GM12872 (cell line): Measurements from ENCODE around the gene HAUS8.
A peak's percentile ranks its signal among the peaks of the same experiment; 100 is the strongest.

Experiments used
- TF ChIP-seq, protein P1 (sequence below): IDR thresholded peaks from 3 replicates; pipeline ENCODE4 v1.5.1; 2011; ENCODE audit warnings: low read depth, mild to moderate bottlenecking, low read length, moderate library complexity; ENCODE audit not compliant: insufficient read depth

Gene HAUS8

DNA sequence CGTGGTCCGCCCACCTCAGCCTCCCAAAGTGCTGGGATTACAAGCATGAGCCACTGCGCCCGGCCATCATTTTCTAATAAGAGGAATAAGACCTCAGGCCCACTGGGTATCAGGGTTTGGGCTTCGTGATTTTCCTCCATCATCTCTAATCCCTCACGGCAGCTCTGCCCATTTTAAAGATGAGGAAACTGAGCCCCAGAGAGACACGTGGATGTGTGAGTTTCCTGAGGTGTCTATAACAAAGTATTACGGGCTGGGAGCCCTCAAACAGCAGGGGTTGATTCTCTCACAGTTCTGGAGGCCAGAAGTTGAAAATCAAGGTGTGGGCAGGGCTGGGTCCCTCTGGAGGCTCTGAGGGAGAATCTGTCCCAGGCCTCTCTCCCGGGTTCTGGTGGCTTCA lies 34.0 kb upstream of the HAUS8 start:
- TF ChIP-seq, protein P1, sequence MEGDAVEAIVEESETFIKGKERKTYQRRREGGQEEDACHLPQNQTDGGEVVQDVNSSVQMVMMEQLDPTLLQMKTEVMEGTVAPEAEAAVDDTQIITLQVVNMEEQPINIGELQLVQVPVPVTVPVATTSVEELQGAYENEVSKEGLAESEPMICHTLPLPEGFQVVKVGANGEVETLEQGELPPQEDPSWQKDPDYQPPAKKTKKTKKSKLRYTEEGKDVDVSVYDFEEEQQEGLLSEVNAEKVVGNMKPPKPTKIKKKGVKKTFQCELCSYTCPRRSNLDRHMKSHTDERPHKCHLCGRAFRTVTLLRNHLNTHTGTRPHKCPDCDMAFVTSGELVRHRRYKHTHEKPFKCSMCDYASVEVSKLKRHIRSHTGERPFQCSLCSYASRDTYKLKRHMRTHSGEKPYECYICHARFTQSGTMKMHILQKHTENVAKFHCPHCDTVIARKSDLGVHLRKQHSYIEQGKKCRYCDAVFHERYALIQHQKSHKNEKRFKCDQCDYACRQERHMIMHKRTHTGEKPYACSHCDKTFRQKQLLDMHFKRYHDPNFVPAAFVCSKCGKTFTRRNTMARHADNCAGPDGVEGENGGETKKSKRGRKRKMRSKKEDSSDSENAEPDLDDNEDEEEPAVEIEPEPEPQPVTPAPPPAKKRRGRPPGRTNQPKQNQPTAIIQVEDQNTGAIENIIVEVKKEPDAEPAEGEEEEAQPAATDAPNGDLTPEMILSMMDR = no peak

DNA sequence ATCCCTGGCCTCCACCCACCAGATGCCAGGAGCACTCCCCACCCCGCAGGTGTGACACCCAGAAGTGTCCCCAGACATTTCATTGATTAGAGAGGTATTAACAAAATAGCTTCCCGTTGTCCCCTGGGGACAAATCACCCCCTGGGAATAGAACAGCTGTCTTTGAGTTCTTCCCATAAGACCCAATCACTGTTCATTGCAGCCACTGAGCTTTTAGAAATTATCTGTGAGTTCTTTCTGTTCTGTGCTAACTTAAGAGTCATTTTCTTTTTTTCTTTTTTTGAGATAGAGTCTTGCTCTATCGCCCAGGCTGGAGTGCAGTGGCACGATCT lies 33.2 kb upstream of the HAUS8 start:
- TF ChIP-seq, protein P1 = no peak

DNA sequence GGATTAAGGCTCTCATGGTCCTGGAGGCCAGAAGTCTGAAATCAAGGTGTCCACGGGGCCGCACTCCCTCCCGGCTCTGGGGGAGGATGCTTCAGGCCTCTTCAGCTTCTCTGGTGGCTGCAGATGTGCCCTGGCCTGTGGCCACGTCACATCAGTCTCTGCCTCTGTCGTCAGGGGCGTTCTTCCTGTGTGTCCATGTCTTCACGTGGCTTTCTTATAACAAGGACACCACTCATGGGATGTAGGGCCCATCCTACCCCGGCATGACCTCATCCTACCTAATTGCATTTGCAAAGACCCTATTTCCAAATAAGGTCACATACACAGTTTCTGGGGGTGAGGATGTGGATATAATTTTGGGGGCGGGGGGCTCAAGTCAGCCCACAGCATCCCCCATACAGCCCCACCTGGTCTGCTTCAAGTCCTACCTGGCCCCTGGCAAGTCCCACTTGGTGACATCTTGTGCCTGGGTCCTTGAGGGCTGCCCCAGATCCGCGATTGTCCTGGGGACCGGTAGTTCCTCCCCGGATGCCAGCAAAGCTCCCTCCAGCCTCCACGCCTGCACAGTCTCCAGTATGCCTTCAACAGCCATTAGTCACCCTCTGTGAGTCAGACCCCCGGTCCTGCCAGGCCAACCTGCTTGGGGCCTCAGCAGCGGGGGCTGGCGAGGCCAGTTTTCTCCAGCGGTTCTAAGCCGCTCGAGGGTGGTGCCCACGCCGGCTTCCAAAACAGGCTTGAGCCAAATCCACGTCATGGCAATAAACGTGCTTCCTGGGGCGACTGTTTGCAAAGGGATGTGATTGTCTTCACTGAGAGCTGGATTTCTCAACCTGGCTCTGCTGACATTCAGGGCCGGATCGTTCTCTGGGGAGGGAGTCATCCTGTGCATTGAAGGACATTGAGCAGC lies 32.5 kb upstream of the HAUS8 start:
- TF ChIP-seq, protein P1 = no peak

DNA sequence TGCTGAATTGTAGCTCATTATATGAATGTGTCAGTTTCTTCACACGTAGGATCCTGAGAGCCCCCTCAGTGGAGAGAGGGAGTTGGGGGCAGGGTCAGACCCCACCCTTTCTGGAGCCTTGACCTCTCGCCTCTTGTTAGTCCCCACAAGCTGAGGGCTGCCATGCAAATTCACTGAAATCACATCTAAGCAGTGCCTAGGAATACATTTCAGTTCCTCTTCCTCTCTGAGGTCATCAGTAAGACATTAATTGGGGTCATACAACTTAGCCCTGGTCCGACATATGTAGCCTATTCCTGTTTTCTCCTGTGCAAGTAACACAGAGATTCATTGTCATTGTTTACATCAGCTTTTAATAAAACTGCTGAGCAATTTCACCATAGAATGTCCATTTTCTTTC lies 30.3 kb upstream of the HAUS8 start:
- TF ChIP-seq, protein P1 = no peak

DNA sequence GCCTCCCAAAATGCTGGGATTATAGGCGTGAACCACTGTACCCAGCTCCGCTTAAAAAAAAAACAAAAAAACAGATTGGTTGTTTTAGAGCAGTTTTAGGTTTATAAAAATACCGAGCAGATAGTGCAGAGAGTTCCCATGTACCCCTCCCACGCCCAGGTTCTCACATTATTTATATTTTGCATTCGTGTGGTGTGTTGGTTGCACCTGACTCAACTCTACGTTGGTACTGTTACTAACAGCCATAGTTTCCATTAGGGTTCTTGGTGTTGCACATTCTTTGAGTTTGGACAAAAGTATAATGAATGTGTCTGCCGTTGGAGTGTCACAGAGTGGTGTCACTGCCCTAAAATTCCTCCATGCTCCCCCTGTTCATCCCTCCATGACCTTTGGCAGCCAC lies 29.4 kb upstream of the HAUS8 start:
- TF ChIP-seq, protein P1 = no peak

DNA sequence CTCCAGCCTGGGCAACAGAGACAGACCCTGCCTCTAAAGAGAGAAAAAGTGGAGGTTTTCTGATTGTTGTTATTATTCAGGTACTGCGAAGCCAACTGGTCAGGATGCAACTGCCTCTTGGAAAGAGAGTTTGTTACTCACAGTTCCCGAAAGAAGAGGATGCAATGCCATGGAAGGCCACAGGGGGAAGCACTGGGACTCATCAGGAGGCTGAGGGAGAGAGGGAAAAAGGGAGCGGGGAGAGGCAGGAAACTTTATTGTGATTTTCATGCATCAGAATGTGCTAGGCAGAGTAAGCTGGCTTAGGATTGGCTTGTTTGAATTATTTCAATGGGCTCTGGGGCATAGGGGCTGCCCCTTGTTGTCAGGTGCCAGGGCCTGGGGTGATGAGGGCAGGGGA lies 27.9 kb upstream of the HAUS8 start:
- TF ChIP-seq, protein P1 = peak; percentile 71

DNA sequence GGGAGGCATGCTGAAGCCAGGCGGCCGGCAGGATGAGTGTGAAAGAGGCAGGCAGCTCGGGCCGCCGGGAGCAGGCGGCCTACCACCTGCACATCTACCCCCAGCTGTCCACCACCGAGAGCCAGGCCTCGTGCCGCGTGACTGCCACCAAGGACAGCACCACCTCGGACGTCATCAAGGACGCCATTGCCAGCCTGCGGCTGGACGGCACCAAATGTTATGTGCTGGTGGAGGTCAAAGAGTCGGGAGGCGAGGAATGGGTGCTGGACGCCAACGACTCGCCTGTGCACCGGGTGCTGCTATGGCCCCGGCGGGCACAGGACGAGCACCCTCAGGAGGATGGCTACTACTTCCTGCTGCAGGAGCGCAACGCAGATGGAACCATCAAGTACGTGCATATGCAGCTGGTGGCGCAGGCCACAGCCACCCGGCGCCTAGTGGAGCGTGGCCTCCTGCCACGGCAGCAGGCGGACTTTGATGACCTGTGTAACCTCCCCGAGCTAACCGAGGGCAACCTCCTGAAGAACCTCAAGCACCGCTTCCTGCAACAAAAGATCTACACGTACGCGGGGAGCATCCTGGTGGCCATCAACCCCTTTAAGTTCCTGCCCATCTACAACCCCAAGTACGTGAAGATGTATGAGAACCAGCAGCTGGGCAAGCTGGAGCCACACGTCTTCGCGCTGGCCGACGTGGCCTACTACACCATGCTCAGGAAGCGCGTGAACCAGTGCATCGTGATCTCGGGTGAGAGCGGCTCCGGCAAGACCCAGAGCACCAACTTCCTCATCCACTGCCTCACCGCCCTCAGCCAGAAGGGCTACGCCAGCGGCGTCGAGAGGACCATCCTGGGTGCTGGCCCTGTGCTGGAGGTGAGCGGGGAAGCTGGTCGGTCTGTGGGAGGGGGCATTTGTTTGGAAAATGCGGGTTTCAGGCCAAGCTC lies 26.7 kb upstream of the HAUS8 start:
- TF ChIP-seq, protein P1 = no peak
